Stimulated activated memory B cell treated with anti-CD40 and anti-IgM and Interleukin-4, amounts not matched to agents 10 μg/mL and 1 μg/mL and 100 μg/mL, for 72 hours (primary cell): Measurements from ENCODE around the gene PCLO.

ENCODE experiments used
- ATAC-seq: fragments of 150-1000 bp; cut with Tn5 transposase; 2 replicates; pipeline ENCODE4 v1.10.0; 2021
- H3K27ac Mint-ChIP-seq: one replicate; pipeline ENCODE4 v1.8.0; 2022; ENCODE audit warnings: mild to moderate bottlenecking, mixed read lengths
- H3K27me3 Mint-ChIP-seq: one replicate; pipeline ENCODE4 v1.8.0; 2022; ENCODE audit warnings: mixed read lengths
- H3K36me3 Mint-ChIP-seq: one replicate; pipeline ENCODE4 v1.8.0; 2022; ENCODE audit warnings: mixed read lengths
- H3K4me1 Mint-ChIP-seq: one replicate; pipeline ENCODE4 v1.8.0; 2022; ENCODE audit warnings: mixed read lengths
- H3K4me3 Mint-ChIP-seq: one replicate; pipeline ENCODE4 v1.8.0; 2022; ENCODE audit warnings: mild to moderate bottlenecking, moderate library complexity, mixed read lengths
- H3K9me3 Mint-ChIP-seq: one replicate; pipeline ENCODE4 v1.8.0; 2022; ENCODE audit warnings: mixed read lengths

Gene PCLO

DNA sequence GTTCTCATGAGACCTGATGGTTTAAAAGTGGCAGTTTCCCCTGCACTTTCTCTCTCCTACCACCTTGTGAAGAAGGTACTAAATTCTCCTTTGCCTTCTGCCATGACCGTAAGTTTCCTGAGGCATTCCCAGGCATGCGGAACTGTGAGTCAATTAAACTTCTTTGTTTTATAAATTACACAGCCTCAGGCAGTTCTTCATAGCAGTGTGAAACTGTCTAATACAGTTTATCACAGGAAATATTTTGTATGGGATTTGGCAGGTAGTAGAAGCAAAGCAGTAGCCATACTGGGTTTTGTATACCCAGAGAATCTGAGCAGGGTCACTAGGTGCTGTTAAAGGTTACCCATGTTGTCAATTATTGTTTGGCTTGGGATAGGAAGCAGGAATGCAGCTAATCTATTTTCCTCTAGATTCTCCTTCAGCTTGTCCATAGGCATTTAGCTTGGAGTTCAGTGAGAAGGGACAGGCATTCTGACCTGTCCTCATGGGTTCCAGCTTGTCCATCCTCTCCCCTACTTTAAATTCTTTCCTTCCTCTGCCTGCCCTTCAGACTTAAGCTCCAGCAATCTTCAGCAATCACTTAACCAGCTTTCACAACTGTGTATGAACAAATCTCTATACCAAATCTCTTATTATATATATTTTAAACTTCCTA, 186.7 kb downstream of the PCLO start:
- Mint-ChIP-seq H3K27me3 (no peaks in the 10 kb centered on the region), H3K36me3 (no peaks in the 10 kb centered on the region), H3K27ac (no peak overlapping the region), H3K4me3 (no peak overlapping the region), H3K9me3 (no peaks in the 10 kb centered on the region), H3K4me1 (no peaks in the 10 kb centered on the region)
- no peak for ATAC-seq

GRCh38 chr7:82972135-82972534, 190.5 kb downstream of the PCLO start:
- Mint-ChIP-seq H3K27me3 (no peaks in the 10 kb centered on the region), H3K4me1 (no peaks in the 10 kb centered on the region), H3K36me3 (no peaks in the 10 kb centered on the region), H3K27ac (no peak overlapping the region), H3K4me3 (no peak overlapping the region), H3K9me3 (no peaks in the 10 kb centered on the region)
- no peak for ATAC-seq

GRCh38 chr7:82965088-82966036, 197.3 kb downstream of the PCLO start:
- H3K36me3 Mint-ChIP-seq: no peaks in the 10 kb centered on the region
- H3K27me3 Mint-ChIP-seq: no peaks in the 10 kb centered on the region
- H3K9me3 Mint-ChIP-seq: no peaks in the 10 kb centered on the region
- H3K4me1 Mint-ChIP-seq: no peaks in the 10 kb centered on the region
- ATAC-seq: no peak
- no peak overlapping the region for H3K27ac Mint-ChIP-seq
- no peak overlapping the region for H3K4me3 Mint-ChIP-seq

DNA sequence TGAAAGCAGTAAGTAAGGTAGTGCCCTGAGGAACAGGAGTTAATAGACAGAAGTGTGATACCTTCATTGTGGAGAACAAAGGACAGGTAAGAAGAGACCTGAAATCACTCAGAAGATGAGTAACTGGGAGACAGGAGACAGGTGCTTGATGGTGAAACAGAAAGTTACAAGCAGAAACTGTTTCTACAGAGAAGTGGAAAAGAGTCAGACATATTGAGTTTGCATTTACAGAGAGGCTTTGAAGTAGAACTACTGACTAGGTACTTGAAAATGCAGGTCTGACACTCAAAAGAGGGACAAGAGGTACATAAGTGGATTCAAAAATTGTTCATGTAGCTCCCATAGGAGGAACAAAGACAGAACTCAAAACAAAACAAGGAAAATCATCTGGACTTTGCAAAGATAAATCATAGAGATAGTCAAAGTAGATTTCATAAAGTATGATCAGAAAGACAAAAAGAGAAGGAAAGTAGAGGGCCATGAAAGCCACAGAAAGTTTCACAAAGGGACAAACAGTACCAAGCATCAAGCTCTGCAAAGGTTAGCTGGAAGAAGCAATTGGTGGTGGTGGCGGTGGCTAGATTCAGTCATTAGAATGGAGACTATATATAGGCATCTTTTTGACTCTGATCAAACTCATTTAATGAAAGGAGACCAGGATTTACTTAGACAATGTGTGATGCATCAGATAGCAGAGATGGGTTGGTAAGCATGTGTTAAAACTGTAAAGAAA, 198.4 kb downstream of the PCLO start:
- H3K4me1 Mint-ChIP-seq: no peaks in the 10 kb centered on the region
- no peaks in the 10 kb centered on the region for H3K36me3 Mint-ChIP-seq
- H3K27me3 Mint-ChIP-seq: no peaks in the 10 kb centered on the region
- H3K4me3 Mint-ChIP-seq: no peak overlapping the region
- ATAC-seq: no peak
- H3K27ac Mint-ChIP-seq: no peak overlapping the region
- peaks cover 4% of the 10 kb centered on the region for H3K9me3 Mint-ChIP-seq

- no peak overlapping the region for H3K4me3 Mint-ChIP-seq
Measured at GRCh38 chr7:82961240-82961639, 201.4 kb downstream of the PCLO start.

DNA sequence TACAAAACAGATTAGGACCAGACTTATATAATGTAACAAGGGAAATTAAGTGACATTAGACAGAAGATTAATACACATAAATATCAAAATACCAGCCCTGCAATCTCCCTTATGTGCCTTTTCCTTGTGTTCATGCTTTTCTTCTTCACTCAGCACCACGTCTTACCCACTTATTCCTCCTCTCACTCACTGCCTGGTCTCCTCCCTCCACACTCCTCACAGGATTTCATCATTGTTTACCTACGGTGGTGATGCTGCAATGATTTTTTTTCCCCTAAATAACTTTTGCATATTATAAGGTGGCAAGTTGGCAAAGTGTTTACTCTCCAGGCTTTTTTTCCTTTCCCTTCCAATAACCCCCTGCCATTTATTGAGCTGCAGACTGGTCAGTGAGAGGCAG, 203.2 kb downstream of the PCLO start:
- Mint-ChIP-seq H3K27ac (no peak overlapping the region), H3K9me3 (peaks cover 9% of the 10 kb centered on the region)

More at GRCh38 chr7:82961240-82961639, 201.4 kb downstream of the PCLO start:
- no peak for ATAC-seq
- Mint-ChIP-seq H3K27ac (no peak overlapping the region), H3K36me3 (no peaks in the 10 kb centered on the region), H3K27me3 (no peaks in the 10 kb centered on the region), H3K9me3 (peaks cover 9% of the 10 kb centered on the region), H3K4me1 (no peaks in the 10 kb centered on the region)

DNA sequence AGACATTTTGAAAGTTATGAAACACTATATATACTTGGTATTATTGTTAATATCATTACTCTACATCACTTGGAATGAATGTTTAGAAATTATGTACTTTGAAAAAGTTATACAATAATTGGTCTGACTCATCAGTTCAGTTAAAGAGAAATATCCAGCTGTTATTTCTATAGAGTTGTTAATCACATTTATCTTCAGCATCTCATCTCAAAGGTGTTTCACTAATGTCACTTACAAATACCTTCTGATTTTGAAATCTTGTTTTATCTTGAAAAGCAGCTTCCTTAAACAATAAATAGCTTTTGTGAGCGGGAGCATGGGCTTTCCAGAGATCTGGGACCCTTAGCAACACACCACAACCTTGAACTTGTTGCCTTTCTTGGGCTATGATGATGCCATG, 205.2 kb downstream of the PCLO start:
- H3K4me3 Mint-ChIP-seq: no peak overlapping the region

More for the DNA sequence above, 203.2 kb downstream of the PCLO start:
- no peak for ATAC-seq
- Mint-ChIP-seq H3K27me3 (no peaks in the 10 kb centered on the region), H3K36me3 (no peaks in the 10 kb centered on the region), H3K4me3 (no peak overlapping the region), H3K4me1 (no peaks in the 10 kb centered on the region)

GRCh38 chr7:82953324-82954027, 209.2 kb downstream of the PCLO start:
- Mint-ChIP-seq H3K36me3 (no peaks in the 10 kb centered on the region), H3K27me3 (no peaks in the 10 kb centered on the region), H3K4me1 (no peaks in the 10 kb centered on the region), H3K27ac (no peak overlapping the region), H3K4me3 (no peak overlapping the region), H3K9me3 (peaks cover 16% of the 10 kb centered on the region)
- ATAC-seq: no peak

More for the DNA sequence above, 205.2 kb downstream of the PCLO start:
- ATAC-seq: no peak
- peaks cover 11% of the 10 kb centered on the region for H3K9me3 Mint-ChIP-seq
- H3K27ac Mint-ChIP-seq: no peak overlapping the region
- H3K27me3 Mint-ChIP-seq: no peaks in the 10 kb centered on the region
- H3K4me1 Mint-ChIP-seq: no peaks in the 10 kb centered on the region
- no peaks in the 10 kb centered on the region for H3K36me3 Mint-ChIP-seq

GRCh38 chr7:82950436-82950835, 212.2 kb downstream of the PCLO start:
- no peak for ATAC-seq
- Mint-ChIP-seq H3K9me3 (peaks cover 12% of the 10 kb centered on the region), H3K4me3 (no peak overlapping the region), H3K27ac (no peak overlapping the region), H3K27me3 (no peaks in the 10 kb centered on the region), H3K36me3 (no peaks in the 10 kb centered on the region), H3K4me1 (no peaks in the 10 kb centered on the region)

DNA sequence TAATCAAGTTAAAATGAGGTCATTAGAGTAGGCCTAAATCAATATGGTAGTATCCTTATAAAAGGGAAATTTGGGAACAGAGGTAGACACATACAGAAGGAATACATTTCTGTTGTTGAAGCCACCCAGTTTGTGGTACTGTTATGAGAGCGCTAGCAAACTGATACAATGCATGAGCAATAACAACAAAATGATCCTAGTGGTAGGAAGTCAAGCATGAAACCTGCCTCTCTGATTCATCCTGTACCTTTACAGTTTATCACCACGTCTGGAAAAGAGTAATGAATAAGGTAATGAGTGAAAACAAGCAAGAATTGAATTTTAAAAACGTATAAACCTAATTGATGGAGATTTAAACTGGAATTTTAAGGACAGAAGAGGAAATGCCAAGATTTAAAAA, 217.2 kb downstream of the PCLO start:
- Mint-ChIP-seq H3K4me1 (no peaks in the 10 kb centered on the region), H3K9me3 (peaks cover 7% of the 10 kb centered on the region), H3K4me3 (no peak overlapping the region), H3K36me3 (no peaks in the 10 kb centered on the region), H3K27ac (no peak overlapping the region), H3K27me3 (no peaks in the 10 kb centered on the region)
- no peak for ATAC-seq

DNA sequence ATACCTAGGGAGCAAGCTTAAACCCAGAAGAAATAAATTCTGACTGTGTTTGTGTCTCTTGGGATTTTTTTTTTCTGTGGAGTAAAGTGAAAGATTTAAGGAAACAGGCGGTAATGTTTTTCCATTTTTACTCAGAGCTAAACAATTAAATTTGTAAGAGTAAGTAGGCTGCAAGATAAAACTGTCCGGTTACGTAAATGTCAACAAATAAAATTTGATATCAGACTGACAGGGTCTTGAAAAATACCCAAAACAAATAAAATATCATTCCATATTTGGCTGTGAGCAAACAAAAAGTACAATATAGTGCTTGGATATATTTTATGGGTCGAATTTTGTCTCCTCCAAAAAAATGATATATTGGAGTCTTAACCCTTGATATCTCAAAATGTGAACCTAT, 217.6 kb downstream of the PCLO start:
- peaks cover 7% of the 10 kb centered on the region for H3K9me3 Mint-ChIP-seq
- no peak for ATAC-seq
- H3K4me3 Mint-ChIP-seq: no peak overlapping the region
- H3K4me1 Mint-ChIP-seq: no peaks in the 10 kb centered on the region
- H3K27ac Mint-ChIP-seq: no peak overlapping the region
- no peaks in the 10 kb centered on the region for H3K36me3 Mint-ChIP-seq
- H3K27me3 Mint-ChIP-seq: no peaks in the 10 kb centered on the region

GRCh38 chr7:82932516-82932915, 230.2 kb downstream of the PCLO start:
- Mint-ChIP-seq H3K27ac (no peak overlapping the region), H3K27me3 (no peaks in the 10 kb centered on the region), H3K4me1 (no peaks in the 10 kb centered on the region), H3K36me3 (no peaks in the 10 kb centered on the region), H3K9me3 (peaks cover 2% of the 10 kb centered on the region), H3K4me3 (no peak overlapping the region)
- no peak for ATAC-seq

GRCh38 chr7:82926477-82926876, 236.2 kb downstream of the PCLO start:
- H3K4me3 Mint-ChIP-seq: no peak overlapping the region
- peaks cover 2% of the 10 kb centered on the region for H3K9me3 Mint-ChIP-seq
- no peaks in the 10 kb centered on the region for H3K36me3 Mint-ChIP-seq
- no peak for ATAC-seq
- H3K4me1 Mint-ChIP-seq: no peaks in the 10 kb centered on the region
- H3K27ac Mint-ChIP-seq: no peak overlapping the region
- H3K27me3 Mint-ChIP-seq: no peaks in the 10 kb centered on the region

DNA sequence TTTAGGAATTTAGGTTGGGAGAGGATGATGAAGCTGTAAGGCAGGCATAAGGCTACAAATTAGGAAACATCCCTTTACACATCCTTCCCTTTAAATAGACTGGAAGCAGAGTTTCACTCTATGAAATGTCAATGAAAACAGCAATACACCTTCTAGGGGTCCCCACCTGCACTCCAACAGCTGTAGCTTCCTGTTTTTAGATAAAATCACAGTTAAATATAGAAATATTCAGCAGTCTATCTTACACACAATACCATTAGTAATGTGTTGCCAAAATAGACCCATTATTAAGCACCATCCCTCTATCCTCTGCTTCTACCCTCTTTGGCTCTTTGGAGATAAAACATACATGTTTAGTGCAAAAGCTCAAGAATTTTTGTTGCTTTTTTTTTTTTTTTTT, 237.4 kb downstream of the PCLO start:
- Mint-ChIP-seq H3K36me3 (no peaks in the 10 kb centered on the region), H3K27ac (no peak overlapping the region), H3K9me3 (peaks cover 2% of the 10 kb centered on the region), H3K4me1 (no peaks in the 10 kb centered on the region), H3K27me3 (no peaks in the 10 kb centered on the region), H3K4me3 (no peak overlapping the region)
- no peak for ATAC-seq

DNA sequence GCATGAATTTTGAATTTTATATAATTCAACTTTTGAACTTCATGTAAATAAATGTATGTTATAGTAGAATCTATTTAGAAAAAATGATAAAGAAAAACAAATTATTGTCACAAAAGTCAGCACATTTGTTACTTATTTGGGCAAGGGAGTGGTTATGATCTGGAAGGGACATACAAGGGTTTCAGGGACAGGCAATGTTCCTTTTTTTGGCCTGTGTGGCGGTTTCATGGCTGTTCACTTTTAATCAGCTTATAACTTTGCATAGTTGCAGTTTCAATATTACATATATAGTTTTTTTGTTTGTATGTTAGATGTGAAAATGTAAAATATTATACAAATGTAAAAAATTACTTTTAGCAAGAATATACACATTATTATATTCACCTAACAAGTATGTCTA, 256.2 kb downstream of the PCLO start:
- Mint-ChIP-seq H3K4me3 (no peak overlapping the region), H3K36me3 (no peaks in the 10 kb centered on the region), H3K27me3 (no peaks in the 10 kb centered on the region), H3K4me1 (no peaks in the 10 kb centered on the region), H3K27ac (no peak overlapping the region), H3K9me3 (peaks cover 3% of the 10 kb centered on the region)
- ATAC-seq: no peak
